GM18505 (cell line): Measurements from ENCODE around the gene CMPK2.

Experiments
- ATAC-seq: cut with Tn5 transposase; IDR thresholded peaks from one replicate; pipeline ENCODE4 v1.9.1; 2021; ENCODE audit not compliant: unreplicated experiment
- POLR2A ChIP-seq: IDR thresholded peaks from 4 replicates; pipeline ENCODE4 v1.6.1; 2011; ENCODE audit warnings: borderline replicate concordance; ENCODE audit not compliant: insufficient read depth, insufficient read length; ENCODE audit errors: extremely low read depth

CMPK2 gene

DNA sequence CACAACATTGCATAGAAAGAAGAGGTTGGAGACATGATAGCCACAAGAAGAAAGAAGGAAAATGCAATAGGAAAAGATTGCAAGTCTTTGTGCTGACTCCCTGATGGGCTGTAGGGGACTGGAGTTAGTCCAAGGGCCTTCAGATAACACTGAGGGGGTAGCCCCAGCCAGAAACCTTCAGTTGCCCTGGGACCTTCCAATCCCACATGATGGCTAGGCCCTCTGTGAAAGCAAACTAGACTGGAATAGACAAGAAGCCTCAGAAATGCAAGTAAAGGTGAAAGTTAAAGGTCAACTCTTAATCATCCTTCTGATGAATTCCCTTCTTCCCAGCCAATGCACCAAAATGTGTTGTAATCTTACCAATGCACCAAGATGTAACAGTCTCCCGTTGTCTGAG lies 19.2 kb downstream of the CMPK2 start:
- ATAC-seq: no peak

DNA sequence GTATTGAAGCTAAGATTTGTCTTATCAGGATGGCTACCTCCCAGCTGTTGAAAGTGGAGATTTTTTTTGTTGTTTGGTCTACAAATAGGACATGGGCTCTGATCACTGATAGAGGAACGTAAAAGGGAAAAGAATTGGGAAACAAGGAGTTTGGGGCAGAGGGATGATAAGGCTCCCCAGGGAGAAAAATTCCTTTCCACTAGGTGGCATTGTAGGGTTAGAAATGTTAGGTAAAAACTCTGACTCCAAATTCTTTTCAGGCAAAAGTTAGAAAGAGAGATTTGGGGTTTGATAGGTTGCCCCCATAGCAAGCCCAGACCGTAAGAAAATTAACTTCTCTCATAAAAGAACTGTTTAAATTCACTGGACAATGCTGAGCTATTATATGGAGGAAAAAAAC lies 19.8 kb downstream of the CMPK2 start:
- no peak for ATAC-seq
- no peak for TF ChIP-seq POLR2A

More for the DNA sequence above, 19.2 kb downstream of the CMPK2 start:
- TF ChIP-seq POLR2A: no peak

DNA sequence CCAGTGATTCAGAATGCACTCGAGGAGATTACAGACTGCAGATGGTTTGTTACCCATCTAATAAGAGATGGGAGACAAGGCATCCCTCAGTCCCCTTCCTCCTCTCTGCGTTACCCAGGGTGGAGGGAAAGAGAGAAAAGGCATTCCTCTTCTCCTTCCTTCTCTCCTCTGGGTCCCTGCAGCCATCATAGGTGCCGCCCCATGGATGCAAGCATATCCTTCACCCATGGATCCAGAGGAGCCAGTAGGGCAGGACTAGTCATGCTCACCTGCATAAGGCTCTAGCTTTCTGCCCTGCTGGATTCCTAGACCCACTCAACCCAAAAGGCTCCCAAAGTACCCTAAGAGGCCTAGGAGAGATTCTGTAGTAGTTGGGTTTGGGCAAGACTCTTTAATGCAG lies 20.4 kb downstream of the CMPK2 start:
- no peak for ATAC-seq
- TF ChIP-seq POLR2A: no peak

DNA sequence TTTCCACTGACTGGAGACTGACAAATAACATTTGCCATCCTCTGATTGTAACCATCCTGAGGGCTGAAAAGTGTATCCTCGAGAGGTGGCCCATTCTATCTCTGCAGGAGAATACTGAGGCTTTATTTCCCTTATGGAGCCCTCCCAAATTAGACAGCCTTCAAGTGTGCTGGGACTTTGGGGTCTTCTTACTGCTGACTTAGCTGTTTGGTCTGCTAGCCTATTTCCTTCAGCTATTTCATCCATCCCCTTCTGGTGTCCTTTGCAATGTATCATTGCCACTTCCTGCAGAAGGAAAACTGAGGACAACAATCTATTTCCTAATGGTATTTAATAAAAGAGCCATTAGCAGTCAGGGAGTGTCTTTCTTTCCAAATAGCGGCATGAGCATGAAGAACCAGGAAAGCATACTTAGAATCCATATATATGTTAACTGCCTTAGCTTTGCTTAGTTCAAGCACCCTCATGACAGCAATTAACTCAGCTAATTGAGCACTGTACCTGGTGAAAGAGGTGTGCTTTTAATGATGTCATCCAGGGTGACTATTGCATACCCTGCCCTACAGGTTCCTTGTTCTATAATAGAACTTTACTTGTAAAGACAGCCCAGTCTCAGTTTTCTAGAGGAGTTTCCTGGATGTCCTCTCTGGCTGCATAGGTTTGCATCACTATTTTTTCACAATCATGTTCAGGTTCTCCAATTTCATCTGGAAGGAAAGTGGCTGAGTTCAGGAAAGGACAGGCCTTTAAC lies 24.0 kb downstream of the CMPK2 start:
- no peak for ATAC-seq
- TF ChIP-seq POLR2A: no peak

DNA sequence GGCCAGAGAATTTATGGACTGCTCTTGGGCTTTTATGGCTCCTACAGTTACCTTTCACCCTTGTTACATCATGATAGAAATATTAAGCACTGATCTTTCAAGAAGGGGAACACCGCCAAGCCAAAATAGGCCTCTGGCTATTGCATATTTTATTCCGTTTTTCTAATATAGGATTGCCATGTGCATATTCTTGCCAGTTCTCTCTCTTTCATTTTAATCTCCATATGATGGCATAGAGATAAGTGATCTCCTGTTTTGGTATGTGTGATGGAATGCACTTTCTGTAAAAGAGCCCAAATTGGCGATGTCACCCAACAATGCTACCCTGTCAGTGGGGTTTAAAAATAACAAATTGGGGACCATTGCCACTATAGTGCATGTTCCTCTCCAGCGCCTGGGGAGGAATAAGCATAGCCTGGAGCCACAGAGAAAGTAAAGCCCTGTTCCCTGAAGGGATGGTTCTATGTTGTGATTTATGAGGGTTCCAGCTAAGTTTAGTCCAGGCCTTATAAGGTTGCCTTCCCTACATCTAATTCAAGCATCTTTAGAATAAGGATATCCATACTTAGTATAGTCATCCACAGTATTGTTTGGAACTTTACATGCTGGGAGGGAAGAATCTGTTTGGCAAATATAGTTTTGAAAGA lies 26.9 kb downstream of the CMPK2 start:
- TF ChIP-seq POLR2A: no peak

DNA sequence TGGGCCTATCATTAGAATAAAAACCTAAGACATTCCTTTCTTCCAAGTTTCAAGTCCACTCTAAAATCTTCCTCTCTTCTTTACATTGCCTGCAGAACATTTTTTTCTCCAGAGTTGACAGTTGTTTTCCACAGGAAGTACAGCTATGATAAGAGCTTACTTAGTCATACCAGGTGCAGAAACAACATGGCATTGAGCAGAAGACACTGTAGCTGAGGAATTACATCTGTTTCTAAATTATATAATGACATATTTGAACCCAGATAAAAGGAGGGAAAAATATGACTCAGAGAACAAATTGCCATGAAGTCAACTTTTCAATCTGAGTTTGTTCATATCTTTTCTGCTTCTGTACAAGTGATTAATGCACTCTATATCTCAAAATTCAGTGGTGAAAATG lies 30.2 kb downstream of the CMPK2 start:
- ATAC-seq: no peak
- no peak for TF ChIP-seq POLR2A

More for the DNA sequence above, 26.9 kb downstream of the CMPK2 start:
- no peak for ATAC-seq

DNA sequence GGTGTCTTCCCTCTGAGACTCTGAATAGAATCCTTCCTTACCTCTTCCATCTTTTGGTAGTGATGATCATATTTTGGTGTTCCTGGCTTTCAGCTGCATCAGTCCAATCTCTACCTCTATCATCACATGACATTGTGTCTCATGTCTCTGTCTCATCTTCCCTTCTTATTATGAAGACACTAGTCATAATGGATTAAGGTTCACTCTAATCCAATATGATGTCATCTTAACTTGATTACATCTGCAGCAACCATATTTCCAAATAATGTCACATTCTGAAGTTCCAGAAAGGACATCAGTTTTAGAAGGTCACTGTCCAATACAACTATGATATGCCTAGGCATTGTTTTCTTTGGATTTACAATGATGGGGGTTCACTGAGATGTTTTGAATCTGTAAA lies 31.5 kb downstream of the CMPK2 start:
- no peak for TF ChIP-seq POLR2A
- ATAC-seq: no peak

DNA sequence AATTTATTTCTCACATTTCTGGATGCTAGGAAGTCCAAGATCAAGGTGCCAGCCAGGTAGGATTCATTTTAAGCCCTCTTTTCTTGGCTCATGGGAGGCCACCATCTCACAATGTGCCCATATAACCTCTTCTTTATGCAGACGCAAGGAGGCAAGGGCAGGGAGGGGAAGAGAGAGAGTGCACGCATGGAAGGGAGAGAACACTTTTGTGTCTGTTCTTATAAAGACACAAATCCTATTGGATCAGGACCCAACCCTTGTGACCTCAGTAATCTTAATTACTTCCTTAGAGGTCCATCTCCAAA lies 32.5 kb downstream of the CMPK2 start:
- no peak for ATAC-seq
- no peak for TF ChIP-seq POLR2A

DNA sequence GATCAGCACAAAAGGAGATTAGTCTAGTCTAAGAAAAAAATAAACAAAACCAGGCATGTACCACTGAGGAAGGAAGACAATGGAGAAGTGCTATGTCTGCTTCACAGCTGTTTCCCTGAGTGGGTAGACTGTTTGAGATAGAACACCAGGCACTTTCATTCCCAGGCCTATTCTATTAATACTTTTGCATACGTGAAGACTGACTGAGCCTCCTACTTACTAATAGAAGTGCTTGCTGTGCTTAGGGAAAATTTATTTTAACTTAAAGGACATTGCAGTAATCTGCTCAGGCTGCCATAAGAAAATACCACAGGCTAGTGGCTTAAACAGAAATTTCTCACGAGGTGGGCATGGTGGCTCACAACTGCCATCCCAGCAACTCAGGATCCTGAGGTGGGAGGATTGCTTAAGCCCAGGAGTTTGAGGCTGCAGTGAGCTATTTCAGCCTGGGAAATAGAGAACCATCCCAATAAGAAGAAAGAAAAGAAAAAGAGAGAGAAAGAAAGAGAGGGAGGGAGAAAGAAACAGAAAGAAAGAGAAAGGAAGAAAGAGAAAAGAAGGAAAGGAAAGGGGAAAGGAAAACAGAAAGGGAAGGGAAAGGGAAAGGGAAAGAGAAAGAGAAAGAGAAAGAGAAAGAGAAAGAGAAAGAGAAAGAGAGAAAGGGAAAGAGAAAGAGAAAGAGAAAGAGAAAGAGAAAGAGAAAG lies 33.0 kb downstream of the CMPK2 start:
- ATAC-seq: no peak
- TF ChIP-seq POLR2A: no peak

DNA sequence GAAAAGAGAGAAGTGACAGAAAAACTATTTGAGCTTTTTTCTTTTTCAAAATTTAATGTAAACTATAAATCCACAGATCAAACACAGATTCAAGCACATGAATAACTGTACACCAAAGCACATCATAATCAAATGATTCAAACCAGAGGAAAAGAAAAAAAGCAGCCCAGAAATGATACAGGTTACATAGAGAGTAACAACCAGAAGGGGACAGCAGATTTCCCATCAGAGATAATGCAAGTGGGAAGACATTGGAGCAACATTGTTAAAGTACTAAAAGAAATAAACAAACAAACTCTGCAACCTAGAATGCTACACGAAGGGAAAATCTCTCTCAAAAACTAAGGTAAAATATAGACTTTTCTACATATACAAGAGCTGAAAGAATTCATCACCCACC lies 34.5 kb downstream of the CMPK2 start:
- TF ChIP-seq POLR2A: no peak
- no peak for ATAC-seq

DNA sequence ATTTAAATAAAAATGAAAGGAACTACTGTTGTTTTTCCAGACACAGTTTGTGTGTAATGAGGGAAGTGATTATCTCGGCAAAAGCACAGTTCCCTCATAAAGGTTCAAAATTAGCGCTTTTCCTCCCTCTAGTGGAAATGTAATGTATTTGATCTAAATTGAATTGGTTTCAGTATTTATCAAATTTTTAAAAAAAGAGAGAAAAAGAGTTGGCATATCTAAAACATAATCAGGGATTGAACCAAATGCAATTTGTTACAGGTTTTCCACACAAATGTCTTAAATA lies 37.5 kb downstream of the CMPK2 start:
- no peak for TF ChIP-seq POLR2A
- no peak for ATAC-seq

DNA sequence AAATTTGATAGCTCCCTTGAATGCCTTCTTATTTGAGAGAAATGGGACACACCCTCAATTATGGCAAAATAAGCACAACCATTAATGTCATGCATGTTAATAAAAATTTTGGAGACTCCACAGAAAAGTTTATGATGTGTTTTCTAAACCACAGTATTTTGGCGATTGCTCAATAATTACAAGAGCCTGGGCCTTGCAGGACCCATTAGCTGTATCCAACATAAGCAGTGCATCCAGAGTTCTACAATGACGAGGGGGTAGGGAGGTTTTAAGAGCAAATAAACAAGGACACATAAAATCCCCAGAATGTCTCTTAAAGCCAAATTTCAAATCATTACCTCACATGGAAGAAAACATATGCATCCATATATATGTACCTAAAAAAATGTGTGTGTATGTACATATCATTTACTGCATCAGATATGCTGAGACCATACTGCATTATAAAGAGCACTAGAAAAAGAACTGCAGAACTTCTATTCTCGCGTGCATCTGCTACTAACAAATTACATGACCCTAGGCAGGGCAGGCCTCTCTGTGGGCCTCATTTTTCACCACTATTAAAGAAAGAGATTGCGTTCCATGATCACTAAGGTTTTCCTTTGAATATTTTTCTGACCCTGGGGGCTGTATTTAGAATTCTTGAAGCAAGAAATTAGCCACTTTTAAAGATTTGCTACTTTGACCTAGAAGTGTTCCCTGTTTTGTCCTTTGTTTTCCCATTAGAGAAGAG lies 38.0 kb downstream of the CMPK2 start:
- no peak for ATAC-seq
- TF ChIP-seq POLR2A: no peak

DNA sequence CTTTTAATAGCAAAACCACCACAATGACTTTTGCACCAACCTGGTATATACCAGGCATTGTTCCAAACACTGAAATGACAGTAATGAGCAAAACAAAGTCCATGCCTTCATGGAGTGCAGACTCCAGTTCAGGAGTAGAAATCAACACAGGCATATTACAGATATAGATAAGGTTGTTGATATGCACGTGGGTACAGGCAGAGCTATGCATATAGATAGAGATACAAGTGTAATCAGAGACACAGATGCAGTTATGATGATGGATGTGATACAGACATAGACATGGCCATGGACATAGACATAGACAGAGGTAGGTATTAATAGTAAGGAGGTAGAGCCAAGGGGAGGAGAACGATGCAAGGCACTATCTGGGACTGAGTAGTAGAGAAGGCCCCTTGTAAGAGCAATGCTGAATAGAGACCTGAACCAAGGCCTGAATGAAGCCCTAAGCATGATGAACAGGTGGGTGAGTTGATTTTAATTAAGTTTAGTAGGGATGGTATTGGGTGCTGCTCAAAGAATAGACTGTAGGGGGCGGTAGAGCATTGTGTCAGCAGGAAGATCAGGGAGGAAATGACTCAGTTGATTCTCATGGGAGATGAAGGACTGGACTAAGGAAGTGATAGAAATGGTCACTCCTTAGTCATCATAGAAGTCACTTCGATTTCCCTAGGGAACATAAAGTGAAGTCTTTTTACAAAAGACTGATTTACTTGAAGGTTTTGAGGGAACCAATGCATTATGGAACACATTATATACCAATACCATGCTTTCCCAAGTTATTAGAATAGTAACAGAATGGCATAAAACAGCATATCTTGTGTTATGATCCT lies 39.4 kb downstream of the CMPK2 start:
- TF ChIP-seq POLR2A: no peak
- ATAC-seq: peak; percentile 95
